GM10266 (cell line): ENCODE measurements around the gene SLAMF8.

ENCODE experiments used
- DNase-seq: peaks from one replicate; pipeline ENCODE4 v3.0.0; 2012; ENCODE audit errors: extremely low spot score
- CTCF ChIP-seq: IDR thresholded peaks from 2 replicates; pipeline ENCODE4 v1.5.1; 2012; ENCODE audit warnings: mild to moderate bottlenecking, low read depth; ENCODE audit not compliant: control insufficient read depth, insufficient read depth; ENCODE audit errors: missing control alignments

Gene SLAMF8

GRCh38 chr1:159835862-159836525, 9.3 kb downstream of the SLAMF8 start:
- DNase-seq: no peak

GRCh38 chr1:159838715-159839114, 12.0 kb downstream of the SLAMF8 start:
- no peak for TF ChIP-seq CTCF
- no peak for DNase-seq

More at GRCh38 chr1:159835862-159836525, 9.3 kb downstream of the SLAMF8 start:
- peak; percentile 13 for TF ChIP-seq CTCF

GRCh38 chr1:159839116-159839849, 12.6 kb downstream of the SLAMF8 start:
- TF ChIP-seq CTCF: no peak
- peak; percentile 58 for DNase-seq

GRCh38 chr1:159841749-159842148, 15.1 kb downstream of the SLAMF8 start:
- no peak for TF ChIP-seq CTCF

GRCh38 chr1:159843459-159843858, 16.8 kb downstream of the SLAMF8 start:
- no peak for TF ChIP-seq CTCF
- DNase-seq: no peak

More at GRCh38 chr1:159841749-159842148, 15.1 kb downstream of the SLAMF8 start:
- DNase-seq: no peak

GRCh38 chr1:159845751-159846629, 19.3 kb downstream of the SLAMF8 start:
- no peak for DNase-seq

More at GRCh38 chr1:159845751-159846629, 19.3 kb downstream of the SLAMF8 start:
- TF ChIP-seq CTCF: no peak
